ENCODE data around the gene RAET1G.

DNA sequence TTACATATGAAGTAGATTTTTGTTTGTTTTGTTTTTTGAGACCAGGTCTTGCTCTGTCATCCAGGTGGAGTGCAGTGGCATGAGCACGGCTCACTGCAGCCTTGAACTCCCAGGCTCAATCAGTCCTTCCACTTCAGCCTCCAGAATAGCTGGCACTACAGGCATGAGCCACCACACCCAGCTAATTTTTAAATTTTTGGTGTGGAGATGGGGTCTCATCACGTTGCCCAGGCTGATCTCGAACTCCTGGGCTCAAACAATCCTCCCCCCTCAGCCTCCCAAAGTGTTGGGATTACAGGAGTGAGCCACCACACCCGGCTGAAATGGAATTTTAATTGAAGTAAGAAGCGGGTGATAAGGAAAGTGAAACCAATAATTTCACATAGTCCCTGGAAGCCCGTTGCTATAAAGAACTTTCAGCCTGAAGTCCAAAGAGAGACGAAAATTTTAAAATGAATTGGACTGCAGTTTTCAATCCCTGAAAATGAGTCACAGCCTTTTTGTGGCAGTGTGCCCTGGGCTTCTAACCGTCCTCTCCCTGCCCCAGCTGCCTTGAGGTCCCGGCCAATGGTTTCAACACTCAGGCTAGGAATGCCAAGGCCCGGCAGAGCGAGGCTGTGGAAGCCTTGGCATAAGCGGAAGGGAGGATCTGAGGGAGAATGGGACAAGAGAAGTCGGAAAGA, 25.8 kb downstream of the RAET1G start:
- TF ChIP-seq, protein P1, sequence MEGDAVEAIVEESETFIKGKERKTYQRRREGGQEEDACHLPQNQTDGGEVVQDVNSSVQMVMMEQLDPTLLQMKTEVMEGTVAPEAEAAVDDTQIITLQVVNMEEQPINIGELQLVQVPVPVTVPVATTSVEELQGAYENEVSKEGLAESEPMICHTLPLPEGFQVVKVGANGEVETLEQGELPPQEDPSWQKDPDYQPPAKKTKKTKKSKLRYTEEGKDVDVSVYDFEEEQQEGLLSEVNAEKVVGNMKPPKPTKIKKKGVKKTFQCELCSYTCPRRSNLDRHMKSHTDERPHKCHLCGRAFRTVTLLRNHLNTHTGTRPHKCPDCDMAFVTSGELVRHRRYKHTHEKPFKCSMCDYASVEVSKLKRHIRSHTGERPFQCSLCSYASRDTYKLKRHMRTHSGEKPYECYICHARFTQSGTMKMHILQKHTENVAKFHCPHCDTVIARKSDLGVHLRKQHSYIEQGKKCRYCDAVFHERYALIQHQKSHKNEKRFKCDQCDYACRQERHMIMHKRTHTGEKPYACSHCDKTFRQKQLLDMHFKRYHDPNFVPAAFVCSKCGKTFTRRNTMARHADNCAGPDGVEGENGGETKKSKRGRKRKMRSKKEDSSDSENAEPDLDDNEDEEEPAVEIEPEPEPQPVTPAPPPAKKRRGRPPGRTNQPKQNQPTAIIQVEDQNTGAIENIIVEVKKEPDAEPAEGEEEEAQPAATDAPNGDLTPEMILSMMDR (conservative IDR thresholded peaks at IDR 0.05; ENCODE audit: low read length), result no peak
- TF ChIP-seq EZH2phosphoT487 (IDR thresholded peaks at IDR 0.05; ENCODE audit: borderline replicate concordance, low read depth, low read length), result no peak

Data from OCI-LY7 (cell line).